ACC112 (cell line): ENCODE results near the gene AMFR.
A peak's percentile ranks its signal among the peaks of the same experiment; 100 is the strongest.

Experiments
- H2AFZ ChIP-seq: fragments of 200-600 bp; sonication (generic); one replicate; pipeline ENCODE4 v1.6.0; 2017; ENCODE audit warnings: antibody characterized with exemption, low read length; ENCODE audit not compliant: unreplicated experiment
- H3K27ac ChIP-seq: fragments of 200-600 bp; sonication (generic); 2 replicates; pipeline ENCODE4 v1.5.1; 2014; ENCODE audit warnings: low read depth, mild to moderate bottlenecking, antibody characterized with exemption, low read length, moderate library complexity
- H3K27me3 ChIP-seq: fragments of 200-600 bp; sonication (generic); 2 replicates; pipeline ENCODE4 v1.6.1; 2014; ENCODE audit warnings: mild to moderate bottlenecking, antibody characterized with exemption, low read length, moderate library complexity, mixed read lengths; ENCODE audit not compliant: insufficient read depth
- H3K36me3 ChIP-seq: fragments of 200-600 bp; sonication (generic); 2 replicates; pipeline ENCODE4 v1.6.1; 2016; ENCODE audit warnings: mild to moderate bottlenecking, antibody characterized with exemption, low read length, moderate library complexity, mixed read lengths; ENCODE audit not compliant: insufficient read depth
- H3K4me1 ChIP-seq: fragments of 200-600 bp; sonication (generic); one replicate; pipeline ENCODE4 v1.6.1; 2016; ENCODE audit warnings: low read length, mixed read lengths; ENCODE audit not compliant: insufficient read depth, unreplicated experiment, control insufficient read depth
- H3K4me3 ChIP-seq: fragments of 200-600 bp; sonication (generic); 2 replicates; pipeline ENCODE4 v1.5.1; 2014; ENCODE audit warnings: mild to moderate bottlenecking, low read depth, low read length
- H3K79me2 ChIP-seq: fragments of 200-600 bp; sonication (generic); one replicate; pipeline ENCODE4 v1.6.0; 2016; ENCODE audit warnings: low read length; ENCODE audit not compliant: control insufficient read depth, unreplicated experiment, insufficient read depth

The AMFR gene

DNA sequence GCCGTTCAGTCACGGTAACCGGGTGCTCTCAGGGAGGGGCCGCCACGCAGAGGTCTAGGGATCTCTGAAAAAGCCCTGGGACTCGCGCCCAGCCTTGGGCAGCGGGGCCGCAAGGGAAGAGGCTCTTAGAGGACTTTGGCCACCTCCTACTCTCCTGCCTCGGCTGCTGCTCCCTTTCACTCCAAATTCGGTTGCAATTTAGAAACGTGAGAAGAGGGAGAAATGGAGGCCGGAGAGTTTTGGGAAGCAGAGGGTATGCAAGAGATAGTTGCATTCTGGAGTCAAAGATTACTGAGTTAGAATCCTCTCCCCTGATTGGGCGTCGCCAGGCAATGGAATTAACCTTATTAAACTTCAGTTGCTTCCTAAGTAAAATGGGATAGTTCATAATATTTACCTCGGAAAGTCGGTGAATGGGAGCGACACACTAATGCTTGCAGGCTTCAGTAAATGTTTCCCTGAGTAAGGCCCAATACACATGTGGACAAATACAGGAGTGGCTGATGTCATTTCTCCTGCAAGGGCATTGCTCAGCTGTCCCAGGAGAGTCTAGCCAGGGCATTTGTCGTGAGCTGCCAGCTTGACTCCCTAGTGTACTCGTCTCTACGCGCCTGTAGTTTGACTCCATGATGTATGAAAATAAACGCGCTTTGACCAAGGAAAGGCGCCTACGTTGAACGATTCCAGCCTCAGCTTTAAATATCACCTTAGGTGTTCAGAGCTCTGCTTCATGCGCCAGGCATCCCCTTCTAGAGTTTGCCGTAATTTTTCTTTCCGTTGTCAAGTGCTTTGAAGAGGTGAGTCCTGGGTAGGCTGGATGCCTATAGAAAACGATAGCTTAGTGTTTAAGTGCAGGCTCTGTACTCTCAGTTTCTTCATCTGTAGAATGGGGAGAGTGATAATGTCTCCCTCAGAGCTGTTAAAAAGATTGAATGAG lies 26.7 kb upstream of the AMFR start:
- H3K27me3 ChIP-seq = no peaks in the 10 kb centered on the region
- peaks cover 44% of the 10 kb centered on the region for H3K4me1 ChIP-seq
- peak overlapping the region; percentile 56 for H3K27ac ChIP-seq
- peaks cover 34% of the 10 kb centered on the region for H3K36me3 ChIP-seq
- H3K79me2 ChIP-seq = peaks cover 74% of the 10 kb centered on the region
- H3K4me3 ChIP-seq = peak overlapping the region; percentile 97
- peak overlapping the region; percentile 69 for H2AFZ ChIP-seq

DNA sequence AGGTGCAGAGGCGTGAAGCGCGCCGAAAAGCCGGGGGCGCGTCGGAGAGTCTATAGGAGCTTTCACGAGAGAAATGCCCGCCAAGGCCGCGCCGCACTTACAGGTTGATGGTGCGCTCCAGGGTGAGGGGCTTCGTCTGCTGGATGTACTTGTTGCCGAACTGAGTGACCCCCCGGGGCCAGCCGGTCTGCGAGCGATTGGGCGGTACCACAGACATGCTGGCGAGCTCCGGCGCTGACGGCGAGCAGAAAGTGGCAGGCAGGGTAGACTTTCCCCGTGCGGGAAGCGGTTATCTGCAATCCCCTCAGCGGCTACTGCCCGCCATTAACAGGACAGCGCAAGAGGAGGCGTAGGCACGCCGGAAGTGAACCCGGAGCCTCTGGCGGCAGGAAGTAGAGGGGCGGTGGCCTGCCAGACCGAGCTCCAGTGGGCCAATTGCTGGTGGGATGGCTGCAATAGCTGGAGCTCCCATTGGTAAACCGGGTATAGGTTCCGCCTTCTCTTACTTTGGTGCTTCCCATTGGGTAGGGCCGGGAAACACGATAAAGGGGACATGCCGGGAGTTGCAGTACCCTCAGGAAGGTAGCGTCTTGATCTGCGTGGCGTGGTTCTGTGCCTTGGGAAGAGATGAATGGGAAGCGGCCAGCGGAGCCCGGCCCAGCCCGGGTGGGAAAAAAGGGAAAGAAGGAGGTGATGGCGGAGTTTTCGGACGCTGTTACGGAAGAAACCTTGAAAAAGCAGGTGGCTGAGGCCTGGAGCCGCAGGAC lies 25.8 kb upstream of the AMFR start, which contains the start of the genes NUDT21 and OGFOD1:
Gene NUDT21, minus strand, starts transcription at position 347 of the 767 bp plus-strand sequence. Its CDS starts 130 bp downstream, at position 217.
Gene OGFOD1, plus strand, starts transcription at position 569 of the 767 bp plus-strand sequence. Its CDS starts 59 bp downstream, at position 628.
- H3K36me3 ChIP-seq = peaks cover 34% of the 10 kb centered on the region
- peaks cover 80% of the 10 kb centered on the region for H3K79me2 ChIP-seq
- H3K27me3 ChIP-seq = no peaks in the 10 kb centered on the region
- peak within 1 kb of the TSS; percentile 97 for H3K4me3 ChIP-seq
- H2AFZ ChIP-seq = peak within 1 kb of the TSS; percentile 99
- peak within 1 kb of the TSS; percentile 58 for H3K27ac ChIP-seq
- H3K4me1 ChIP-seq = peaks cover 46% of the 10 kb centered on the region

- Histone ChIP-seq H3K4me3 (peak overlapping the region; percentile 97), H3K79me2 (peaks cover 75% of the 10 kb centered on the region), H3K27ac (peak overlapping the region; percentile 58), H3K36me3 (peaks cover 28% of the 10 kb centered on the region), H3K4me1 (peaks cover 46% of the 10 kb centered on the region), H3K27me3 (no peaks in the 10 kb centered on the region), H2AFZ (peak overlapping the region; percentile 99)
Observed at GRCh38 chr16:56450275-56450985, 25.1 kb upstream of the AMFR start.

DNA sequence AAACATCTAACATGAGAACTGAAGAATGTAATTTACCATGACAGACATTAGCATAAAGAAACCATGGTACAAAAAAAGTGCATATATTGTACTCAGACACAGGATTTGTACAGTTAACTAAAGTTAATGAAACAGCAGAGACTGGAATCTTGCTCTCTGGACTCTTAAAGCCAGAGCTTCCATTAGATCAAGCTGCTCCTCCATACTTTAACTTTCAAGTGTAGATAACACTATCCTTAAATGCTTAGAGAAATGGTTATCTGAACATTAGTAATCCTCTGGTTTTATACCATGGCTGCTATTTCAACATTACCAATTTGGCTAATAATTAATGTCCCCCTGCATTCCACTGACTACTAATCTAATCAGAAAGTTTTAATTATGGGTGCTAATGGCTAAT lies 22.7 kb upstream of the AMFR start:
- peaks cover 23% of the 10 kb centered on the region for H3K36me3 ChIP-seq

DNA sequence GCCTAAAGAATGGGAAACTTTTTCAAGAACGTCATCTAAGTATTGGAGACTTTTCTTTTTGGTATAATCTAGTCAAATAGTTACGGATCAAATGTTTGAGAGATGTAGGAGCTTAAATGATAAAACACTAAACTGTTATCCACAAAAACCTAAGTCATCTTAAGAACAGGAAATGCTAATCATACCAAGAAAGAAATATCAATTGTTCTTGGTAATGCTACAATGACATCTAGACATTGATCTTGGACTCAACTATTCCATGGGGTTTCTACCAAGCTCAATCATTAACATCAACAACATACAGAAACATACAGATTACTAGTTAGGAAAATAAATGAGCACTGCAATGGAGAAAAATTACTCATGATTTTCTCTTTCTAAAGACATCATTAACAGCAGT lies 21.9 kb upstream of the AMFR start:
- Histone ChIP-seq H3K27me3 (no peaks in the 10 kb centered on the region), H2AFZ (no peak overlapping the region), H3K4me3 (0 out of 2 replicates have a peak overlapping the region, but pooled peaks have one; percentile 6), H3K79me2 (peaks cover 69% of the 10 kb centered on the region), H3K27ac (no peak overlapping the region), H3K36me3 (peaks cover 23% of the 10 kb centered on the region), H3K4me1 (peaks cover 35% of the 10 kb centered on the region)

More for the DNA sequence above, 22.7 kb upstream of the AMFR start:
- H2AFZ ChIP-seq = no peak overlapping the region
- H3K4me1 ChIP-seq = peaks cover 42% of the 10 kb centered on the region
- no peak overlapping the region for H3K27ac ChIP-seq
- H3K79me2 ChIP-seq = peaks cover 74% of the 10 kb centered on the region
- H3K4me3 ChIP-seq = peak overlapping the region; percentile 6; the same call in 1 of the 2 replicates
- H3K27me3 ChIP-seq = no peaks in the 10 kb centered on the region

- H2AFZ ChIP-seq = no peak overlapping the region
- H3K4me1 ChIP-seq = no peaks in the 10 kb centered on the region
- H3K27me3 ChIP-seq = no peaks in the 10 kb centered on the region
- peaks cover 23% of the 10 kb centered on the region for H3K36me3 ChIP-seq
- H3K27ac ChIP-seq = no peak overlapping the region
- H3K4me3 ChIP-seq = no peak overlapping the region
- H3K79me2 ChIP-seq = peaks cover 9% of the 10 kb centered on the region
Observed at GRCh38 chr16:56438038-56438437, 12.7 kb upstream of the AMFR start.

GRCh38 chr16:56436258-56436657 lies 10.9 kb upstream of the AMFR start:
- Histone ChIP-seq H3K36me3 (peaks cover 29% of the 10 kb centered on the region), H3K4me1 (no peaks in the 10 kb centered on the region), H3K27ac (no peak overlapping the region), H3K27me3 (no peaks in the 10 kb centered on the region), H2AFZ (no peak overlapping the region), H3K79me2 (peaks cover 8% of the 10 kb centered on the region), H3K4me3 (no peak overlapping the region)

DNA sequence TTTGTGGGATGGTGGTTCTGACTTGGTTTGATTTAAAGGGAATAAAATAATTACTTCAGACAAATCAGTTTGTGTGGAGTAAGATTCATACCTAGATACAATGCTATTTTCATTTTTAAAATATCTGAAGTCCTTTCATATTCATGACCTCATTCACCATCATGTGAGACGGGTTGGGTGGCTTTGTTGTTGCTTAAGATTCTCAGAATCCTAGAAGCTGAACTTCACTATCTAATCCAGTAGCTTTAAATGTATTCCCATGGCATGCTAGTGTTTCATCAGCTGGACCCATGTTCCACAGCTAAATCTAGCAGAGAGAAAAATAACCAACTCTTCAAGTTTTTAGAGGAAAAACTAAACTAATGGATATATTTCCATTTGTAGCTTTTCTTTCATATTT lies 2.7 kb upstream of the AMFR start:
- H2AFZ ChIP-seq = no peak overlapping the region
- H3K27me3 ChIP-seq = no peaks in the 10 kb centered on the region
- H3K4me1 ChIP-seq = peaks cover 7% of the 10 kb centered on the region
- no peak overlapping the region for H3K4me3 ChIP-seq
- H3K79me2 ChIP-seq = peaks cover 22% of the 10 kb centered on the region
- no peak overlapping the region for H3K27ac ChIP-seq
- H3K36me3 ChIP-seq = peaks cover 7% of the 10 kb centered on the region

GRCh38 chr16:56426585-56426984 lies 1.2 kb upstream of the AMFR start:
- Histone ChIP-seq H3K4me1 (peaks cover 22% of the 10 kb centered on the region), H3K36me3 (no peaks in the 10 kb centered on the region), H3K79me2 (peaks cover 35% of the 10 kb centered on the region), H3K4me3 (no peak overlapping the region), H2AFZ (no peak overlapping the region), H3K27ac (no peak overlapping the region), H3K27me3 (no peaks in the 10 kb centered on the region)
